HCT116 (cell line): Measurements from ENCODE around the gene ENOPH1. TPM values are rescaled to one million over a fixed set of nuclear protein-coding genes. Genes with fewer than 3 reads are reported as not detected.
"Not testable (repeated sequence)": the region's sequence is repeated elsewhere in the genome, so short reads cannot be mapped to it uniquely, and the experiment has no call there.

Experiments
- ATAC-seq: fragments of 200-7000 bp; cut with Tn5 transposase; 2 replicates; pipeline ENCODE4 v1.9.1; 2020; ENCODE audit warnings: mild to moderate bottlenecking, moderate library complexity
- BruUV-seq: library from RNA; stranded (reverse); fragments of 400-500 nt; replicated peaks from 2 replicates; lab custom pipeline; 2021; lab: Mats Ljungman, UMichigan
- CTCF ChIA-PET: fragments of 300-600 bp; sonication (Branson Sonifier 250); formaldehyde crosslinking; loops from one replicate; lab custom pipeline; 2021; ENCODE audit warnings: antibody characterized with exemption; lab: Charles Lee
- POLR2A ChIA-PET: fragments of 300-600, 350-600 bp; sonication (Branson Sonifier 250); formaldehyde crosslinking; loops from one replicate; lab custom pipeline; 2021; ENCODE audit warnings: antibody characterized with exemption; lab: Charles Lee
- RAD21 ChIA-PET, 2 experiments: fragments of 300-600 bp; sonication (Branson Sonifier 250); formaldehyde crosslinking; loops; one replicate each; lab custom pipeline; 2023; ENCODE audit warnings: low total read pairs in 2 of 2; ENCODE audit not compliant: uncharacterized antibody in 2 of 2, unreplicated experiment in 2 of 2, low non-redundant PET in 1 of 2; lab: Charles Lee
- DNase-seq: peaks from one replicate; pipeline ENCODE4 v3.0.0-alpha.2; 2010; ENCODE audit warnings: low read depth, low spot score
- H2AFZ ChIP-seq: fragments of 200-600 bp; shearing (Covaris generic), sonication (generic); 2 replicates; pipeline ENCODE4 v1.6.1; 2017; ENCODE audit warnings: low read depth, mixed run types, mixed read lengths, antibody characterized with exemption, low read length; ENCODE audit not compliant: poor library complexity, severe bottlenecking
- H3K27ac ChIP-seq: 2 replicates; pipeline ENCODE4 v1.5.1; 2012; ENCODE audit warnings: low read depth, low read length
- H3K27me3 ChIP-seq: fragments of 200-600 bp; sonication (generic); 2 replicates; pipeline ENCODE4 v1.6.1; 2016; ENCODE audit warnings: mixed run types, low read length, mixed read lengths; ENCODE audit not compliant: insufficient read depth
- H3K36me3 ChIP-seq, 2 experiments: fragments of 200-500 bp in 1 of 2; fragments of 200-600 bp in 1 of 2; sonication (Bioruptor generic) in 1 of 2; sonication (generic) in 1 of 2; 2 replicates each; pipeline versions ENCODE4 v1.5.1 to v1.6.1; 2014 to 2016; ENCODE audit warnings: low read length in 2 of 2, inconsistent platforms in 1 of 2, mixed read lengths in 1 of 2, mixed run types in 1 of 2; ENCODE audit not compliant: insufficient read depth in 2 of 2, control insufficient read depth in 1 of 2
- H3K4me1 ChIP-seq, 2 experiments: fragments of 200-600 bp in 1 of 2; sonication (generic) in 1 of 2; 2 replicates each; pipeline versions ENCODE4 v1.5.1 to v1.6.1; 2012 to 2017; ENCODE audit warnings: low read length in 2 of 2, inconsistent platforms in 1 of 2, mild to moderate bottlenecking in 1 of 2, mixed read lengths in 1 of 2, mixed run types in 1 of 2, moderate library complexity in 1 of 2; ENCODE audit not compliant: insufficient read depth in 2 of 2, control insufficient read depth in 1 of 2
- H3K4me2 ChIP-seq: fragments of 200-600 bp; sonication (generic); 2 replicates; pipeline ENCODE4 v1.6.1; 2017; ENCODE audit warnings: mixed run types, low read length, mixed read lengths
- H3K4me3 ChIP-seq, 2 experiments: fragments of 200-600 bp in 1 of 2; sonication (generic) in 1 of 2; replicated peaks in 1 of 2; 2 replicates each; pipeline ENCODE4 v1.5.1; 2011 to 2016; ENCODE audit warnings: low read length in 2 of 2, control low read depth in 1 of 2, low read depth in 1 of 2, mild to moderate bottlenecking in 1 of 2, mixed read lengths in 1 of 2, mixed run types in 1 of 2
- H3K79me2 ChIP-seq: fragments of 200-600 bp; sonication (generic); 2 replicates; pipeline ENCODE4 v1.6.1; 2017; ENCODE audit warnings: mild to moderate bottlenecking, mixed run types, low read length, moderate library complexity, mixed read lengths; ENCODE audit not compliant: insufficient read depth
- H3K9ac ChIP-seq: fragments of 200-600 bp; sonication (generic); 2 replicates; pipeline ENCODE4 v1.6.1; 2016; ENCODE audit warnings: low read length, mixed read lengths
- H3K9me2 ChIP-seq: fragments of 200-600 bp; sonication (generic), shearing (Covaris generic); 2 replicates; pipeline ENCODE4 v1.6.1; 2017; ENCODE audit warnings: mixed run types, mild to moderate bottlenecking, moderate library complexity; ENCODE audit not compliant: insufficient read depth
- H3K9me3 ChIP-seq, 2 experiments: fragments of 200-500 bp in 1 of 2; fragments of 200-600 bp in 1 of 2; sonication (Bioruptor generic) in 1 of 2; sonication (generic) in 1 of 2; 2 replicates each; pipeline ENCODE4 v1.6.1; 2014 to 2017; ENCODE audit warnings: low read length in 2 of 2, mixed read lengths in 2 of 2, inconsistent platforms in 1 of 2, low read depth in 1 of 2, mild to moderate bottlenecking in 1 of 2, mixed run types in 1 of 2, moderate library complexity in 1 of 2; ENCODE audit not compliant: control insufficient read depth in 1 of 2, insufficient read depth in 1 of 2
- H4K20me1 ChIP-seq: fragments of 200-600 bp; sonication (generic), shearing (Covaris generic); 2 replicates; pipeline ENCODE4 v1.6.1; 2017; ENCODE audit warnings: mixed run types, mild to moderate bottlenecking, moderate library complexity; ENCODE audit not compliant: insufficient read depth
- CBX3 ChIP-seq: IDR thresholded peaks from 2 replicates; pipeline ENCODE4 v1.6.1; 2012; ENCODE audit warnings: low read depth
- CTCF ChIP-seq, 3 experiments: fragments of 200-600 bp in 1 of 3; sonication (generic) in 1 of 3; IDR thresholded peaks in 2 of 3; conservative IDR thresholded peaks in 1 of 3; 2 replicates each; pipeline ENCODE4 v1.5.1; 2012 to 2017; ENCODE audit warnings: low read depth in 2 of 3, low read length in 2 of 3, antibody characterized with exemption in 1 of 3, borderline replicate concordance in 1 of 3, control low read depth in 1 of 3, mild to moderate bottlenecking in 1 of 3, mixed read lengths in 1 of 3, mixed run types in 1 of 3, moderate library complexity in 1 of 3; ENCODE audit not compliant: insufficient read depth in 1 of 3
- EGR1 ChIP-seq: IDR thresholded peaks from 2 replicates; pipeline ENCODE4 v1.6.1; 2012; ENCODE audit warnings: low read depth
- ELF1 ChIP-seq: IDR thresholded peaks from 2 replicates; pipeline ENCODE4 v1.6.1; 2012; ENCODE audit warnings: low read depth, borderline replicate concordance
- FOSL1 ChIP-seq: IDR thresholded peaks from 2 replicates; pipeline ENCODE4 v1.6.1; 2012; ENCODE audit warnings: low read depth
- MAX ChIP-seq: IDR thresholded peaks from 2 replicates; pipeline ENCODE4 v1.6.1; 2012
- POLR2A ChIP-seq: IDR thresholded peaks from 2 replicates; pipeline ENCODE4 v1.7.0; 2011; ENCODE audit warnings: borderline replicate concordance; ENCODE audit not compliant: insufficient read depth, insufficient read length; ENCODE audit errors: extremely low read depth
- RAD21 ChIP-seq: IDR thresholded peaks from 2 replicates; pipeline ENCODE4 v1.6.1; 2012; ENCODE audit warnings: low read depth, mild to moderate bottlenecking
- SIN3A ChIP-seq: IDR thresholded peaks from 2 replicates; pipeline ENCODE4 v1.6.1; 2012; ENCODE audit warnings: low read depth
- SP1 ChIP-seq: IDR thresholded peaks from 2 replicates; pipeline ENCODE4 v1.6.1; 2012; ENCODE audit warnings: low read depth
- SRF ChIP-seq: IDR thresholded peaks from 2 replicates; pipeline ENCODE4 v1.6.1; 2012; ENCODE audit warnings: low read depth
- YY1 ChIP-seq: IDR thresholded peaks from 2 replicates; pipeline ENCODE4 v1.6.1; 2011; ENCODE audit warnings: low read length, low read depth, moderate library complexity, mild to moderate bottlenecking; ENCODE audit not compliant: insufficient replicate concordance; ENCODE audit errors: extremely low read depth
- ZFX ChIP-seq: fragments of 450-650 bp; IDR thresholded peaks from 2 replicates; pipeline ENCODE4 v1.6.1; 2017
- intact Hi-C: fragments of 100-400 bp; cut with micrococcal nuclease; formaldehyde crosslinking; loops from 2 replicates; pipeline ENCODE4 v1.10.0; 2022
- total RNA-seq: library from RNA; stranded (reverse); gene quantifications from one replicate; pipeline ENCODE4 v1.2.1, GENCODE V29; 2021; ENCODE audit not compliant: unreplicated experiment

Gene ENOPH1
- total RNA-seq, 1 experiment from 2014 or later: 53.4 TPM

- no peak overlapping the region for H3K27ac ChIP-seq
- no peaks in the 10 kb centered on the region for H3K9me2 ChIP-seq
- ChIA-PET RAD21 (no interaction called here), POLR2A (no interaction called here)
- H3K79me2 ChIP-seq: no peaks in the 10 kb centered on the region
- no peak for TF ChIP-seq FOSL1
- TF ChIP-seq, all 23 proteins: peak for 0
- H3K4me1 ChIP-seq: peaks cover 11 to 18% of the 10 kb centered on the region in 2 experiments
- H3K4me3 ChIP-seq: no peak overlapping the region
- no peaks in the 10 kb centered on the region for H3K36me3 ChIP-seq
- H3K27me3 ChIP-seq: no peaks in the 10 kb centered on the region
- CTCF ChIA-PET: no interaction called here
- no peaks in the 10 kb centered on the region for H3K9me3 ChIP-seq
- DNase-seq (no peak), ATAC-seq (no peak)
- H2AFZ ChIP-seq: no peak overlapping the region
- BruUV-seq: no TSS peak
- no peak overlapping the region for H3K9ac ChIP-seq
- no peaks in the 10 kb centered on the region for H4K20me1 ChIP-seq
- H3K4me2 ChIP-seq: no peak overlapping the region
- intact Hi-C loops: no loop called here
These were observed 47.6 kb upstream of the ENOPH1 start for GRCh38 chr4:82382751-82383150.

GRCh38 chr4:82386312-82386711 is 44.1 kb upstream of the ENOPH1 start:
- H3K4me2 ChIP-seq, H3K27me3 ChIP-seq, RAD21 ChIA-PET, H4K20me1 ChIP-seq, H3K27ac ChIP-seq, CTCF ChIA-PET, H3K4me1 ChIP-seq, H3K4me3 ChIP-seq, H3K9me3 ChIP-seq, H3K79me2 ChIP-seq, intact Hi-C loops, ATAC-seq, H3K9ac ChIP-seq, BruUV-seq, H2AFZ ChIP-seq, DNase-seq, H3K9me2 ChIP-seq, H3K36me3 ChIP-seq: not testable (repeated sequence)
- POLR2A ChIA-PET: interaction anchor here (1.0 kb wide), 1 partner anchor 12 kb away, joined by 3 read pairs; the partner anchor contains the start of gene HNRNPD

GRCh38 chr4:82388405-82388804 is 42.0 kb upstream of the ENOPH1 start:
- intact Hi-C loops: no loop called here
- no peaks in the 10 kb centered on the region for H3K36me3 ChIP-seq
- no peaks in the 10 kb centered on the region for H3K79me2 ChIP-seq
- DNase-seq (no peak), ATAC-seq (peak; percentile 68)
- H3K4me1 ChIP-seq: no peaks in the 10 kb centered on the region; a peak in 1 of 4 replicates
- no TSS peak for BruUV-seq
- H4K20me1 ChIP-seq: no peaks in the 10 kb centered on the region
- H3K4me2 ChIP-seq: no peak overlapping the region
- H3K9me3 ChIP-seq: no peaks in the 10 kb centered on the region
- RAD21 ChIA-PET: no interaction called here
- H3K9ac ChIP-seq: no peak overlapping the region
- POLR2A ChIA-PET: interaction anchor here (1.1 to 1.4 kb wide), 2 partner anchors 9 to 41 kb away, joined by 3 read pairs; no protein-coding TSS in a partner anchor
- no peak overlapping the region for H3K27ac ChIP-seq
- H3K9me2 ChIP-seq: no peaks in the 10 kb centered on the region
- no peak overlapping the region for H2AFZ ChIP-seq
- no peak overlapping the region for H3K4me3 ChIP-seq
- CTCF ChIA-PET: interaction anchor here (0.9 kb wide), 1 partner anchor 8 kb away, joined by 3 read pairs; no protein-coding TSS in a partner anchor
- no peaks in the 10 kb centered on the region for H3K27me3 ChIP-seq
- TF ChIP-seq POLR2A: no peak
- peak; percentile 18 to 22 (median 21); a peak in 2 of 6 replicates for TF ChIP-seq CTCF (IDR thresholded peaks at IDR 0.05 in 2 of 3, conservative IDR thresholded peaks at IDR 0.05 in 1 of 3; ENCODE audit: borderline replicate concordance in 1 of 3, insufficient read depth in 1 of 3, low read depth in 2 of 3, low read length in 2 of 3)
- no peak for TF ChIP-seq SP1
- TF ChIP-seq CBX3: 0 out of 2 replicates have a peak, but pooled peaks have one; percentile 22
- peak; percentile 51 for TF ChIP-seq RAD21
- no peak for TF ChIP-seq FOSL1
- no peak for TF ChIP-seq YY1
- TF ChIP-seq ELF1: no peak
- TF ChIP-seq SIN3A: no peak
- TF ChIP-seq EGR1: no peak
- TF ChIP-seq ZFX: no peak
- no peak for TF ChIP-seq MAX
- TF ChIP-seq SRF: no peak
